GM21528 (cell line): ENCODE results near the gene KCNJ16.

Source experiments
- ATAC-seq: cut with Tn5 transposase; IDR thresholded peaks from one replicate; pipeline ENCODE4 v1.9.1; 2021; ENCODE audit warnings: mild to moderate bottlenecking, moderate library complexity; ENCODE audit not compliant: unreplicated experiment, low FRiP score

KCNJ16 gene

GRCh38 chr17:70067134-70067533, 7.9 kb upstream of the KCNJ16 start:
- ATAC-seq = no peak

GRCh38 chr17:70070305-70071027, 4.6 kb upstream of the KCNJ16 start:
- no peak for ATAC-seq

- no peak for ATAC-seq
These were observed 3.9 kb upstream of the KCNJ16 start for GRCh38 chr17:70071127-70071526.

GRCh38 chr17:70071620-70072019, 3.4 kb upstream of the KCNJ16 start:
- ATAC-seq = no peak

- ATAC-seq = no peak
These were observed 2.3 kb upstream of the KCNJ16 start for GRCh38 chr17:70072546-70073309.

- no peak for ATAC-seq
These were observed 1.7 kb upstream of the KCNJ16 start for GRCh38 chr17:70073310-70073709.

GRCh38 chr17:70073799-70074198, 1.2 kb upstream of the KCNJ16 start:
- ATAC-seq = no peak

GRCh38 chr17:70074236-70074830, 692 bp upstream of the KCNJ16 start:
- ATAC-seq = no peak

GRCh38 chr17:70076189-70076588, 1.2 kb downstream of the KCNJ16 start:
- no peak for ATAC-seq

- no peak for ATAC-seq
These were observed 1.8 kb downstream of the KCNJ16 start for GRCh38 chr17:70076831-70077230.

- ATAC-seq = no peak
These were observed 3.5 kb downstream of the KCNJ16 start for GRCh38 chr17:70078549-70078948.

GRCh38 chr17:70078994-70079531, 4.0 kb downstream of the KCNJ16 start:
- no peak for ATAC-seq

GRCh38 chr17:70080541-70081347, 5.7 kb downstream of the KCNJ16 start:
- ATAC-seq = no peak

- ATAC-seq = no peak
These were observed 6.9 kb downstream of the KCNJ16 start for GRCh38 chr17:70081885-70082284.

- no peak for ATAC-seq
These were observed 9.5 kb downstream of the KCNJ16 start for GRCh38 chr17:70084476-70084875.

GRCh38 chr17:70086516-70086915, 11.5 kb downstream of the KCNJ16 start:
- ATAC-seq = no peak

- ATAC-seq = no peak
These were observed 14.6 kb downstream of the KCNJ16 start for GRCh38 chr17:70089513-70090148.

- ATAC-seq = no peak
These were observed 16.1 kb downstream of the KCNJ16 start for GRCh38 chr17:70091005-70091568.

GRCh38 chr17:70091696-70092095, 16.7 kb downstream of the KCNJ16 start:
- ATAC-seq = no peak

- ATAC-seq = no peak
These were observed 18.1 kb downstream of the KCNJ16 start for GRCh38 chr17:70093163-70093562.
